GM12878 (cell line): Measurements from ENCODE around the gene GLT8D2. TPM values are rescaled to one million over a fixed set of nuclear protein-coding genes. Genes with fewer than 3 reads are reported as not detected.

Source experiments
- ATAC-seq: fragments of 200-7000 bp; cut with Tn5 transposase; 3 replicates; pipeline ENCODE4 v1.9.1; 2020; ENCODE audit warnings: mild to moderate bottlenecking, moderate library complexity
- BruUV-seq: library from RNA; stranded (reverse); fragments of 400-500 nt; replicated peaks from 2 replicates; lab custom pipeline; 2021; lab: Mats Ljungman, UMichigan
- CTCF ChIA-PET: fragments of 300-600 bp; sonication (Branson Sonifier 250); formaldehyde crosslinking; extraction: SDS; loops from one replicate; lab custom pipeline; 2021; ENCODE audit warnings: inconsistent platforms; lab: Yijun Ruan, JAX
- POLR2A ChIA-PET: fragments of 350-600 bp; formaldehyde crosslinking; extraction: SDS; loops from one replicate; lab custom pipeline; 2021; ENCODE audit warnings: inconsistent platforms; lab: Charles Lee
- RAD21 ChIA-PET: fragments of 300-600 bp; sonication (Branson Sonifier 250); formaldehyde crosslinking; loops from one replicate; lab custom pipeline; 2023; ENCODE audit warnings: antibody characterized with exemption; ENCODE audit not compliant: unreplicated experiment; lab: Charles Lee
- SMC1A ChIA-PET: fragments of 300-600 bp; sonication (Branson Sonifier 250); formaldehyde crosslinking; loops from one replicate; lab custom pipeline; 2023; ENCODE audit not compliant: unreplicated experiment, uncharacterized antibody; lab: Charles Lee
- DNase-seq: peaks from one replicate; pipeline ENCODE4 v3.0.0-alpha.2; 2011; ENCODE audit warnings: low read depth, low spot score
- FAIRE-seq: peaks from 3 replicates; lab custom pipeline; 2011; peaks lifted over from hg19 to GRCh38; lab: Jason Lieb, UNC
- H2AFZ ChIP-seq: 2 replicates; pipeline ENCODE4 v1.6.0; 2011; ENCODE audit warnings: low read depth, low read length, control low read depth; ENCODE audit not compliant: control insufficient read depth
- H3K27ac ChIP-seq: 2 replicates; pipeline ENCODE4 v1.5.1; 2011; ENCODE audit warnings: control low read depth; ENCODE audit not compliant: control insufficient read depth, insufficient read depth
- H3K27me3 ChIP-seq, 2 experiments: replicated peaks in 1 of 2; 2 replicates each; pipeline versions ENCODE4 v1.6.0 to v1.6.1; 2011; ENCODE audit warnings: low read length in 1 of 2; ENCODE audit not compliant: control insufficient read depth in 2 of 2, insufficient read depth in 2 of 2
- H3K36me3 ChIP-seq, 2 experiments: 2 replicates each; pipeline ENCODE4 v1.5.1; 2011; ENCODE audit warnings: low read length in 1 of 2; ENCODE audit not compliant: control insufficient read depth in 2 of 2, insufficient read depth in 2 of 2
- H3K4me1 ChIP-seq: 2 replicates; pipeline ENCODE4 v1.6.1; 2011; ENCODE audit warnings: mild to moderate bottlenecking, low read length, moderate library complexity, mixed read lengths; ENCODE audit not compliant: control insufficient read depth, insufficient read depth
- H3K4me2 ChIP-seq: 2 replicates; pipeline ENCODE4 v1.6.0; 2011; ENCODE audit warnings: control low read depth; ENCODE audit not compliant: control insufficient read depth, insufficient read depth
- H3K4me3 ChIP-seq: fragments of 200-600 bp; sonication (generic); 2 replicates; pipeline ENCODE4 v1.5.1; 2016
- H3K79me2 ChIP-seq: 2 replicates; pipeline ENCODE4 v1.6.0; 2011; ENCODE audit warnings: low read length; ENCODE audit not compliant: control insufficient read depth, insufficient read depth
- H3K9ac ChIP-seq: 2 replicates; pipeline ENCODE4 v1.8.0; 2011; ENCODE audit warnings: low read length, control low read depth, mixed read lengths; ENCODE audit not compliant: control insufficient read depth, insufficient read depth
- H3K9me3 ChIP-seq: replicated peaks from 3 replicates; pipeline ENCODE4 v1.5.1; 2011; ENCODE audit warnings: mild to moderate bottlenecking, low read length; ENCODE audit not compliant: control insufficient read depth, insufficient read depth
- H4K20me1 ChIP-seq: 2 replicates; pipeline ENCODE4 v1.6.0; 2011; ENCODE audit not compliant: control insufficient read depth, insufficient read depth
- ATF3 ChIP-seq: IDR thresholded peaks from 2 replicates; pipeline ENCODE4 v1.6.1; 2011; ENCODE audit warnings: low read depth, mild to moderate bottlenecking, low read length, moderate library complexity, borderline replicate concordance; ENCODE audit errors: extremely low read depth
- BHLHE40 ChIP-seq, 2 experiments: fragments of 450-650 bp in 1 of 2; IDR thresholded peaks; 2 replicates each; pipeline ENCODE4 v1.6.1; 2011 to 2017; ENCODE audit warnings: low read depth in 2 of 2, borderline replicate concordance in 1 of 2, improper control_type of control experiment in 1 of 2, low read length in 1 of 2, mild to moderate bottlenecking in 1 of 2
- CBX3 ChIP-seq: fragments of 200-600 bp; sonication (generic); IDR thresholded peaks from 2 replicates; pipeline ENCODE4 v1.6.1; 2016; ENCODE audit warnings: low read depth, borderline replicate concordance
- CBX5 ChIP-seq: sonication (generic); IDR thresholded peaks from 2 replicates; pipeline ENCODE4 v1.6.1; 2016; ENCODE audit warnings: low read depth, moderate library complexity, mild to moderate bottlenecking, inconsistent platforms
- CHD1 ChIP-seq: IDR thresholded peaks from 2 replicates; pipeline ENCODE4 v1.6.1; 2012; ENCODE audit warnings: low read depth, low read length, improper control_type of control experiment
- CREB1 ChIP-seq: IDR thresholded peaks from 2 replicates; pipeline ENCODE4 v1.6.1; 2012; ENCODE audit warnings: low read depth, mild to moderate bottlenecking, inconsistent platforms
- E2F4 ChIP-seq: IDR thresholded peaks from 2 replicates; pipeline ENCODE4 v1.6.1; 2012; ENCODE audit warnings: low read depth, low read length, improper control_type of control experiment
- GATAD2B ChIP-seq: fragments of 450-650 bp; conservative IDR thresholded peaks from 2 replicates; pipeline ENCODE4 v1.6.1; 2017; ENCODE audit warnings: low read depth, mild to moderate bottlenecking, moderate library complexity
- IKZF1 ChIP-seq: fragments of 450-650 bp; conservative IDR thresholded peaks from 2 replicates; pipeline ENCODE4 v1.6.1; 2017; ENCODE audit warnings: antibody characterized with exemption, mild to moderate bottlenecking
- JUNB ChIP-seq: IDR thresholded peaks from 2 replicates; pipeline ENCODE4 v1.6.1; 2016; ENCODE audit warnings: antibody characterized with exemption, mild to moderate bottlenecking
- KAT2A ChIP-seq: conservative IDR thresholded peaks from 2 replicates; pipeline ENCODE4 v1.6.1; 2011; ENCODE audit warnings: low read depth, low read length; ENCODE audit not compliant: control insufficient read depth
- KDM1A ChIP-seq: fragments of 200-600 bp; sonication (generic); IDR thresholded peaks from 2 replicates; pipeline ENCODE4 v1.6.1; 2016; ENCODE audit warnings: borderline replicate concordance
- LARP7 ChIP-seq: fragments of 450-650 bp; IDR thresholded peaks from 2 replicates; pipeline ENCODE4 v1.6.1; 2017; ENCODE audit warnings: mild to moderate bottlenecking
- MTA3 ChIP-seq: IDR thresholded peaks from 2 replicates; pipeline ENCODE4 v1.6.1; 2012; ENCODE audit warnings: low read length, inconsistent platforms, borderline replicate concordance
- MXI1 ChIP-seq: fragments of 150-350 bp; IDR thresholded peaks from 2 replicates; pipeline ENCODE4 v1.6.1; 2011; ENCODE audit warnings: low read depth, mild to moderate bottlenecking, inconsistent platforms, low read length, improper control_type of control experiment
- NFYA ChIP-seq: IDR thresholded peaks from 2 replicates; pipeline ENCODE4 v1.6.1; 2011; ENCODE audit warnings: low read depth, mild to moderate bottlenecking, low read length, improper control_type of control experiment, borderline replicate concordance
- POU2F2 ChIP-seq: IDR thresholded peaks from 3 replicates; pipeline ENCODE4 v1.6.1; 2011; ENCODE audit warnings: low read depth, mild to moderate bottlenecking, low read length, borderline replicate concordance
- RAD51 ChIP-seq: fragments of 450-650 bp; IDR thresholded peaks from 2 replicates; pipeline ENCODE4 v1.6.1; 2016; ENCODE audit warnings: moderate library complexity, mild to moderate bottlenecking, inconsistent platforms
- RELA ChIP-seq: fragments of 450-650 bp; IDR thresholded peaks from 2 replicates; pipeline ENCODE4 v1.8.0; 2014; ENCODE audit warnings: borderline replicate concordance; ENCODE audit not compliant: partially characterized antibody
- SP1 ChIP-seq: IDR thresholded peaks from one replicate; pipeline ENCODE4 v1.6.1; 2011; ENCODE audit warnings: low read depth, low read length
- TARDBP ChIP-seq: IDR thresholded peaks from 2 replicates; pipeline ENCODE4 v1.6.1; 2016; ENCODE audit warnings: borderline replicate concordance
- TBL1XR1 ChIP-seq: IDR thresholded peaks from 2 replicates; pipeline ENCODE4 v1.6.1; 2012; ENCODE audit warnings: low read depth, low read length, improper control_type of control experiment
- TCF7 ChIP-seq: IDR thresholded peaks from 2 replicates; pipeline ENCODE4 v1.6.1; 2014; ENCODE audit warnings: antibody characterized with exemption, borderline replicate concordance
- YY1 ChIP-seq: IDR thresholded peaks from 2 replicates; pipeline ENCODE4 v1.6.1; 2011; ENCODE audit warnings: low read depth, mild to moderate bottlenecking, low read length
- ZNF274 ChIP-seq: IDR thresholded peaks from one replicate; pipeline ENCODE4 v1.8.0; 2011; ENCODE audit not compliant: insufficient read length, insufficient read depth
- ZNF384 ChIP-seq: IDR thresholded peaks from 2 replicates; pipeline ENCODE4 v1.6.1; 2012; ENCODE audit warnings: low read depth, mild to moderate bottlenecking, low read length, improper control_type of control experiment, borderline replicate concordance
- WGBS: methylation state at CpG from one replicate; pipeline ENCODE4 v1.1.6; 2016; ENCODE audit warnings: low lambda C conversion rate; ENCODE audit not compliant: insufficient replicate concordance, insufficient coverage; ENCODE audit errors: missing lambda C conversion rate; 5-methylcytosine and 5-hydroxymethylcytosine counted together
- in situ Hi-C: fragments of 300-500 bp; cut with MboI; formaldehyde crosslinking; loops from 9 replicates; pipeline ENCODE4 v1.14.3; 2018; ENCODE audit warnings: mixed read lengths
- intact Hi-C: fragments of 100-400 bp; cut with micrococcal nuclease; formaldehyde crosslinking; loops from one replicate; pipeline ENCODE4 v1.14.2; 2022; ENCODE audit not compliant: unreplicated experiment
- polyA plus RNA-seq, 11 experiments: library from polyadenylated mRNA; depleted of rRNA in 4 of 11; unstranded in 6 of 11; stranded (reverse) in 5 of 11; fragments of >200 nt; fragmentation: Nextera tagmentation in 4 of 11; fragmentation: Illumina TruSeq in 1 of 11; extraction: Ambion mirVana in 4 of 11; extraction: Trizol in 1 of 11; gene quantifications; 1 replicate in 1 of 11; 2 replicates in 10 of 11; pipeline versions ENCODE4 v1.2.1 to v1.2.3, GENCODE V29; 2011 to 2016; ENCODE audit warnings: inconsistent platforms in 2 of 11, missing spikeins in 2 of 11, low read depth in 1 of 11
- total RNA-seq, 4 experiments: library from RNA; depleted of rRNA in 3 of 4; stranded (reverse); fragments of >200 nt in 3 of 4; fragmentation: Illumina TruSeq in 1 of 4; extraction: Trizol in 1 of 4; gene quantifications; 2 replicates each; pipeline versions ENCODE4 v1.2.1 to v1.2.3, GENCODE V29; 2013 to 2021

The GLT8D2 gene
- total and polyA plus RNA-seq, 10 of the 15 experiments (the other 5 are each of a cell fraction or from before 2014, with no cell fraction given) = 0.06 to 0.80 (median 0.37) TPM; not detected in 1

GRCh38 chr12:103969391-103969790 lies 80.6 kb downstream of the GLT8D2 start (continued):
- TF ChIP-seq KDM1A = no peak
- TF ChIP-seq CBX5 = no peak
- no peak for TF ChIP-seq JUNB
- TF ChIP-seq RAD51 = no peak
- TF ChIP-seq RELA = no peak
- TF ChIP-seq ATF3 = no peak
- no peak for TF ChIP-seq BHLHE40 (IDR thresholded peaks at IDR 0.05; ENCODE audit: borderline replicate concordance in 1 of 2, low read depth in 2 of 2, low read length in 1 of 2)
- no peak for TF ChIP-seq GATAD2B
- TF ChIP-seq LARP7 = no peak
- TF ChIP-seq, all 136 proteins: peak for 0

- Histone ChIP-seq H3K27me3 (no peaks in the 10 kb centered on the region), H3K9me3 (no peaks in the 10 kb centered on the region), H3K4me3 (peak overlapping the region; percentile 92), H3K9ac (peak overlapping the region; percentile 80), H3K27ac (peak overlapping the region; percentile 79; the same call in 1 of the 2 replicates), H2AFZ (no peak overlapping the region), H3K4me2 (peak overlapping the region; percentile 60), H3K36me3 (peaks cover 0 to 8% of the 10 kb centered on the region in 2 experiments; a peak in 2 of 4 replicates), H3K4me1 (peaks cover 10% of the 10 kb centered on the region), H4K20me1 (no peaks in the 10 kb centered on the region), H3K79me2 (peaks cover 77% of the 10 kb centered on the region)
- FAIRE-seq = no peak
- ChIA-PET POLR2A (interaction anchor here (0.9 to 4.9 kb wide), 6 partner anchors 8 to 322 kb away, joined by 3 to 52 read pairs (median 4); partner anchors contain the start of gene HSP90B1), CTCF (interaction anchor here (1.8 to 5.6 kb wide), 4 partner anchors 11 to 144 kb away, joined by 5 to 33 read pairs (median 15); a partner anchor contains a TSS), RAD21 (interaction anchor here (0.7 to 4.9 kb wide), 10 partner anchors 10 to 133 kb away, joined by 3 to 34 read pairs (median 4); a partner anchor contains a TSS), SMC1A (interaction anchor here (0.6 to 6.6 kb wide), 13 partner anchors 12 to 785 kb away, joined by 3 to 67 read pairs (median 4); partner anchors contain the start of genes HCFC2 and HSP90B1)
- no peak for ATAC-seq
- DNase-seq = no peak
- 0% methylated on average over 1 of the region's 1 CpG for WGBS
- in situ Hi-C loops (no loop called here), intact Hi-C loops (loop anchor here (5.0 to 10.0 kb wide), 3 partner anchors 84 to 318 kb away; no protein-coding TSS in a partner anchor)
- BruUV-seq = no TSS peak
- TF ChIP-seq KAT2A (no peak), CBX3 (no peak), ZNF384 (no peak), ZNF274 (no peak), CREB1 (no peak), TARDBP (no peak), IKZF1 (no peak), POU2F2 (no peak), SP1 (no peak), YY1 (no peak), MXI1 (no peak), TCF7 (no peak), MTA3 (no peak), CHD1 (no peak), NFYA (no peak), TBL1XR1 (no peak), E2F4 (no peak)
Measured at GRCh38 chr12:103966736-103967135, 83.3 kb downstream of the GLT8D2 start.
